Measurements from ENCODE around the gene CTTNBP2. TPM values are rescaled to one million over a fixed set of nuclear protein-coding genes. Genes with fewer than 3 reads are reported as not detected.

The CTTNBP2 gene
- total and polyA plus RNA-seq, 2 experiments from 2014 or later = 7.9 to 14.5 TPM

DNA sequence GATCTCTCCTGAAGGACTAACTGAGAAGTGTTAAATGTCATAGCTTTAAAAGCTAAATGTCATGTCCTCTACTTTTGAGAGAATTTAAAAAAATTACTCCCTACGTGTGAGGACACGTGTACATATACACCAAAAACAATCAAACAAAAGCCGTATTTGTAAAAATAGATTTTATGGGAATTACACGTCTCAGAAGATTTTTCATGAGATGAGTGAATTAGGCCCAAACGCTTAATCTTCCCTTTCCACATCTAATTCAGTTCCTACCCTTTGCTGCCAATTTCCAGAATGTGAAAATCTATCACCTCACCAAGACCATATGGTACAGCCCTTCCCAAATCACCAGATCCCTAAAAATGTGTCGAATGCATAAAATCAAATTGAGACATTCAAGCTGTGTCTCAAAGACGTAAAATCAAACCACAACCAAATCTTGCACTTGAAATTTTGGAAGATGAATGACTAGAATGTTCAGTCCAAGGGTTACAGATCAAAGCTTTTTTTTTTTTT lies 1.0 kb upstream of the CTTNBP2 start:
- TF ChIP-seq, protein P1, sequence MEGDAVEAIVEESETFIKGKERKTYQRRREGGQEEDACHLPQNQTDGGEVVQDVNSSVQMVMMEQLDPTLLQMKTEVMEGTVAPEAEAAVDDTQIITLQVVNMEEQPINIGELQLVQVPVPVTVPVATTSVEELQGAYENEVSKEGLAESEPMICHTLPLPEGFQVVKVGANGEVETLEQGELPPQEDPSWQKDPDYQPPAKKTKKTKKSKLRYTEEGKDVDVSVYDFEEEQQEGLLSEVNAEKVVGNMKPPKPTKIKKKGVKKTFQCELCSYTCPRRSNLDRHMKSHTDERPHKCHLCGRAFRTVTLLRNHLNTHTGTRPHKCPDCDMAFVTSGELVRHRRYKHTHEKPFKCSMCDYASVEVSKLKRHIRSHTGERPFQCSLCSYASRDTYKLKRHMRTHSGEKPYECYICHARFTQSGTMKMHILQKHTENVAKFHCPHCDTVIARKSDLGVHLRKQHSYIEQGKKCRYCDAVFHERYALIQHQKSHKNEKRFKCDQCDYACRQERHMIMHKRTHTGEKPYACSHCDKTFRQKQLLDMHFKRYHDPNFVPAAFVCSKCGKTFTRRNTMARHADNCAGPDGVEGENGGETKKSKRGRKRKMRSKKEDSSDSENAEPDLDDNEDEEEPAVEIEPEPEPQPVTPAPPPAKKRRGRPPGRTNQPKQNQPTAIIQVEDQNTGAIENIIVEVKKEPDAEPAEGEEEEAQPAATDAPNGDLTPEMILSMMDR (IDR thresholded peaks at IDR 0.05; ENCODE audit: poor library complexity) = no peak
- TF ChIP-seq EZH2 (IDR thresholded peaks at IDR 0.05; ENCODE audit: borderline replicate concordance) (peak; percentile 48), EZH2phosphoT487 (IDR thresholded peaks at IDR 0.05; ENCODE audit: low read depth, severe bottlenecking, unreplicated experiment) (no peak)
- WGBS (ENCODE audit: low lambda C conversion rate, missing lambda C conversion rate) = 51% methylated on average over 7 of the region's 7 CpGs
- no peaks in the 10 kb centered on the region for H3K9me3 ChIP-seq (ENCODE audit: low read depth)
- no peak overlapping the region for H3K4me3 ChIP-seq
- no peaks in the 10 kb centered on the region for H3K9me2 ChIP-seq (replicated peaks; ENCODE audit: insufficient read depth)
- no peaks in the 10 kb centered on the region for H4K20me1 ChIP-seq (ENCODE audit: insufficient read depth, poor library complexity, severe bottlenecking)
- no peak overlapping the region for H3K27ac ChIP-seq
- no peak for DNase-seq (ENCODE audit: low spot score)
- peaks cover 14% of the 10 kb centered on the region for H3K27me3 ChIP-seq
- peak overlapping the region; percentile 47 for H2AFZ ChIP-seq
- no peaks in the 10 kb centered on the region for H3K36me3 ChIP-seq (replicated peaks; ENCODE audit: insufficient read depth, low read depth)
- peaks cover 23% of the 10 kb centered on the region for H3K79me2 ChIP-seq
- peaks cover 6% of the 10 kb centered on the region for H3K4me1 ChIP-seq (ENCODE audit: insufficient read depth)
- H3K4me2 ChIP-seq = peak overlapping the region; percentile 91

DNA sequence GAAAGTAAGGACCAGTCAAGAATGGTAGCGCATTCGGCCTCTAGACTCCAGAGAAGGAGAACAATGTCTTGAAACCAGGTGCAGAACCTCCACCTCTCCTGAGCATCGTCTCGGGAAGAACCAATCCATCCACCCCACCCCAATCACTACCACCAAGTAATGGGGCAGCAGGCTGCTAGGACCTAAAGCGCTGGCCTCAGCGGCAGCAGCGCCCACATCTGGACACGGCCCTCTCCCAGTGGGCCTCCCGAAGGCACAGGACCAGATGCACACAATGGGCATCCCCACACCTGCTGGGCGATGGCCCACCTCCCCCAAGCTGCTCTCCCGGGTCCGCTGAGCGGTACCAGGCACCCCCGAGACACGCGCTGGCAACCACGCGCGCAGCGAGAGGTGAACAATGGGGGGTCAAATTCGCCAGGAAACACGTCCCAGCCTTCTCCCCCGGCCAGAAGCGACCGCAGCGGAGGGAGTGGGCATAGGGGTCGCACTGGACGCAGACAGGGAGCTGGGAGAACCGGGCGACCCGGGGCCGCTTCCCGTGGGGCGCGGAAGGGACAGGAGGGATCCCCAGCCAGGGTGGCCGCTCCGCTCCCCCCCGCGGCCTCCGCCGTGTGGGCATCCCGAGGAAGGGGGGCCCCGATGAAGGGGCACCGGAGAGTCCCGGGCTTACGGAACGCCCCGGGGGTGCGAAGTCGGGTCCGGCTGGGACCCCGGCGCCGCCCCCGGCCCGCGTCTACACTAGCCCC lies 506 bp downstream of the CTTNBP2 start:
- TF ChIP-seq, protein P1 (IDR thresholded peaks at IDR 0.05; ENCODE audit: poor library complexity) = peak; percentile 37
- no peak for TF ChIP-seq EZH2phosphoT487 (IDR thresholded peaks at IDR 0.05; ENCODE audit: low read depth, severe bottlenecking, unreplicated experiment)
- H3K79me2 ChIP-seq = peaks cover 36% of the 10 kb centered on the region
- H3K9me3 ChIP-seq (ENCODE audit: low read depth) = no peaks in the 10 kb centered on the region
- no peaks in the 10 kb centered on the region for H3K36me3 ChIP-seq (replicated peaks; ENCODE audit: insufficient read depth, low read depth)
- H3K27ac ChIP-seq = peak overlapping the region; percentile 71
- WGBS (ENCODE audit: low lambda C conversion rate, missing lambda C conversion rate) = 1% methylated on average over 38 of the region's 57 CpGs
- peaks cover 6% of the 10 kb centered on the region for H3K4me1 ChIP-seq (ENCODE audit: insufficient read depth)
- peak; percentile 54 for DNase-seq (ENCODE audit: low spot score)
- peak overlapping the region; percentile 91 for H3K4me2 ChIP-seq
- H3K4me3 ChIP-seq = peak overlapping the region; percentile 92
- no peaks in the 10 kb centered on the region for H3K9me2 ChIP-seq (replicated peaks; ENCODE audit: insufficient read depth)
- no peaks in the 10 kb centered on the region for H4K20me1 ChIP-seq (ENCODE audit: insufficient read depth, poor library complexity, severe bottlenecking)
- H3K27me3 ChIP-seq = peaks cover 17% of the 10 kb centered on the region
- peak overlapping the region; percentile 47 for H2AFZ ChIP-seq

DNA sequence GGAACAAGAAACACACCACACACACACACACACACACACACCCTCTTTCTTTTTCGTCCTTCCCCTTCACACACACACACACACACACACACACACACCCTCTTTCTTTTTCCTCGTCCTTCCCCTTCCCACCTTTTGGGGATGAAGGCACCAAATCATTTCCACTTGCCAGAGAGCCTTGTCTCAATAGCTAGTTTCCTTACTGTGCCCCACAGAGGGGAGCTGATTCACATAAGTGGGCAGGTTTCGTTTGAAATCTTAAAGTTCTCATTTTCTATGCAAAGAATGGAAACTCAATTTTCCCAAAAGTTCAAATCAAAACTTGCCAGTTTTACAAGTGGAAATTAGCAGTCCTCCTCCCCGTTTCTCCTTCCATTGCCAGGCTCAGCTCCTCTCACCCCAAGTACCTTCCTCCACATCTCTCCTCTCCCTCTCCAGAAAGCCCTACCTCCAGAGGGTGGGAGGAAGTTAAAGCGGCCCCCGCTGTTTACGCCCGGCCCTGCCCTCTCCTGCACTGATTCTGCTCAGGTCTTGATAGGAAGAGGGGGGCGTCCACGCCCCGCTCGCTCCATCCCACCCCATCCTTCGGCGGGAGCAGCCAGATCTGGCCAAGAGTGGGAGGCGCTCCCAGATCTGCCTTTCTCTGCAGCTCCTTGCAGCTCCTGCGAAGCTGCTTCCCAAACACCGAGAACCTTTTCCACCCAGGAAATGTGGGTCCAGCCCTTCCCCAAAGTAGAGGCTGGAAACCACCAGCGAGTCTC lies 1.3 kb downstream of the CTTNBP2 start:
- H3K36me3 ChIP-seq (replicated peaks; ENCODE audit: insufficient read depth, low read depth) = no peaks in the 10 kb centered on the region
- 6% methylated on average over 18 of the region's 18 CpGs for WGBS (ENCODE audit: low lambda C conversion rate, missing lambda C conversion rate)
- peak overlapping the region; percentile 92 for H3K4me3 ChIP-seq
- H3K9me3 ChIP-seq (ENCODE audit: low read depth) = no peaks in the 10 kb centered on the region
- peak overlapping the region; percentile 47 for H2AFZ ChIP-seq
- peak overlapping the region; percentile 71 for H3K27ac ChIP-seq
- H4K20me1 ChIP-seq (ENCODE audit: insufficient read depth, poor library complexity, severe bottlenecking) = peaks cover under 1% of the 10 kb centered on the region
- no peaks in the 10 kb centered on the region for H3K9me2 ChIP-seq (replicated peaks; ENCODE audit: insufficient read depth)
- H3K79me2 ChIP-seq = peaks cover 42% of the 10 kb centered on the region
- no peak for TF ChIP-seq EZH2phosphoT487 (IDR thresholded peaks at IDR 0.05; ENCODE audit: low read depth, severe bottlenecking, unreplicated experiment)
- TF ChIP-seq EZH2 (IDR thresholded peaks at IDR 0.05; ENCODE audit: borderline replicate concordance) = no peak
- TF ChIP-seq, protein P1 (IDR thresholded peaks at IDR 0.05; ENCODE audit: poor library complexity) = no peak
- H3K4me1 ChIP-seq (ENCODE audit: insufficient read depth) = peaks cover 6% of the 10 kb centered on the region
- H3K27me3 ChIP-seq = peaks cover 17% of the 10 kb centered on the region
- H3K4me2 ChIP-seq = peak overlapping the region; percentile 91
- peak; percentile 42 for DNase-seq (ENCODE audit: low spot score)
